ENCODE data around the gene CYP27C1. TPM values are rescaled to one million over a fixed set of nuclear protein-coding genes. Genes with fewer than 3 reads are reported as not detected.
"Not testable (repeated sequence)": the region's sequence is repeated elsewhere in the genome, so short reads cannot be mapped to it uniquely, and the experiment has no call there.

The CYP27C1 gene
- total RNA-seq, 1 experiment from 2014 or later = 0.11 TPM

DNA sequence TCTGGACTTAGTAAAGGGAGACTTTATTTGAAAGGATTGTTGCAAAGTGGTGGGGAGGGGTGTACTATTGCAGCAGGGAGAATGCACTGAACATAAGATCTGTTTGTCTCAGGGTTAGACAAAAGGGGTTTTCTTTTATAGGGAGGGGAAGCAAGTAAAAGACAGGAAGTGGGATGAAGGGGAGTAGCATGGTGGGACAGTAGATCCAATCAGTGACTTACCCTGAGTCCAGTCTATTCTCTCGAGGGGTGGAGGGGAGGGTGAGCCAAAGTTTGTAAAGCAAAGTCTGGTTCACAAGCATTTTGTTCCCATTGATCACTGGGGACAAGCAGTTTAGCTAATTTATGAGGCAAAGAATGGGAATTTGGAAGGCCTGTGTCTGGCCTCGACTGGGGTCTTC, 35.0 kb upstream of the CYP27C1 start:
- Mint-ChIP-seq H3K4me3 (ENCODE audit: unreplicated experiment) (no peak overlapping the region), H3K9me3 (ENCODE audit: unreplicated experiment) (no peaks in the 10 kb centered on the region), H3K36me3 (ENCODE audit: insufficient read depth, unreplicated experiment) (peaks cover 41% of the 10 kb centered on the region), H3K27me3 (ENCODE audit: insufficient read depth, unreplicated experiment) (no peaks in the 10 kb centered on the region), H3K27ac (ENCODE audit: unreplicated experiment) (no peak overlapping the region), H3K4me1 (ENCODE audit: low read depth, unreplicated experiment) (no peaks in the 10 kb centered on the region)
- Histone ChIP-seq H3K4me3 (ENCODE audit: low read depth, low read length) (no peak overlapping the region), H3K36me3 (ENCODE audit: control insufficient read depth, insufficient read depth, low read length) (no peaks in the 10 kb centered on the region; the same call in 1 of the 2 replicates), H3K27me3 (replicated peaks; ENCODE audit: control insufficient read depth, insufficient read depth, low read length) (no peaks in the 10 kb centered on the region), H3K9me3 (no peaks in the 10 kb centered on the region), H3K4me1 (no peaks in the 10 kb centered on the region)
- POLR2A ChIA-PET = no interaction called here
- BruUV-seq (replicated peaks) = no TSS peak
- CTCF ChIA-PET = no interaction called here
- TF ChIP-seq, protein P1, sequence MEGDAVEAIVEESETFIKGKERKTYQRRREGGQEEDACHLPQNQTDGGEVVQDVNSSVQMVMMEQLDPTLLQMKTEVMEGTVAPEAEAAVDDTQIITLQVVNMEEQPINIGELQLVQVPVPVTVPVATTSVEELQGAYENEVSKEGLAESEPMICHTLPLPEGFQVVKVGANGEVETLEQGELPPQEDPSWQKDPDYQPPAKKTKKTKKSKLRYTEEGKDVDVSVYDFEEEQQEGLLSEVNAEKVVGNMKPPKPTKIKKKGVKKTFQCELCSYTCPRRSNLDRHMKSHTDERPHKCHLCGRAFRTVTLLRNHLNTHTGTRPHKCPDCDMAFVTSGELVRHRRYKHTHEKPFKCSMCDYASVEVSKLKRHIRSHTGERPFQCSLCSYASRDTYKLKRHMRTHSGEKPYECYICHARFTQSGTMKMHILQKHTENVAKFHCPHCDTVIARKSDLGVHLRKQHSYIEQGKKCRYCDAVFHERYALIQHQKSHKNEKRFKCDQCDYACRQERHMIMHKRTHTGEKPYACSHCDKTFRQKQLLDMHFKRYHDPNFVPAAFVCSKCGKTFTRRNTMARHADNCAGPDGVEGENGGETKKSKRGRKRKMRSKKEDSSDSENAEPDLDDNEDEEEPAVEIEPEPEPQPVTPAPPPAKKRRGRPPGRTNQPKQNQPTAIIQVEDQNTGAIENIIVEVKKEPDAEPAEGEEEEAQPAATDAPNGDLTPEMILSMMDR (IDR thresholded peaks at IDR 0.05; ENCODE audit: insufficient read depth in 1 of 2, low read depth in 1 of 2, low read length in 1 of 2, severe bottlenecking in 1 of 2, unreplicated experiment in 1 of 2) = no peak
- intact Hi-C loops (cut with micrococcal nuclease; ENCODE audit: unreplicated experiment) = no loop called here
- no peak for DNase-seq

GRCh38 chr2:127254386-127254981, 34.4 kb upstream of the CYP27C1 start:
- H3K36me3 ChIP-seq (ENCODE audit: control insufficient read depth, insufficient read depth, low read length) = no peaks in the 10 kb centered on the region; the same call in 1 of the 2 replicates
- Mint-ChIP-seq H3K9me3 (ENCODE audit: unreplicated experiment) (no peaks in the 10 kb centered on the region), H3K27me3 (ENCODE audit: insufficient read depth, unreplicated experiment) (no peaks in the 10 kb centered on the region), H3K27ac (ENCODE audit: unreplicated experiment) (no peak overlapping the region), H3K36me3 (ENCODE audit: insufficient read depth, unreplicated experiment) (peaks cover 40% of the 10 kb centered on the region), H3K4me3 (ENCODE audit: unreplicated experiment) (no peak overlapping the region), H3K4me1 (ENCODE audit: low read depth, unreplicated experiment) (no peaks in the 10 kb centered on the region)
- H3K27me3 ChIP-seq (replicated peaks; ENCODE audit: control insufficient read depth, insufficient read depth, low read length) = no peaks in the 10 kb centered on the region
- no peaks in the 10 kb centered on the region for H3K4me1 ChIP-seq
- H3K4me3 ChIP-seq (ENCODE audit: low read depth, low read length) = no peak overlapping the region
- DNase-seq = no peak
- no peaks in the 10 kb centered on the region for H3K9me3 ChIP-seq
- TF ChIP-seq, protein P1 (IDR thresholded peaks at IDR 0.05; ENCODE audit: insufficient read depth in 1 of 2, low read depth in 1 of 2, low read length in 1 of 2, severe bottlenecking in 1 of 2, unreplicated experiment in 1 of 2) = no peak
- POLR2A ChIA-PET = no interaction called here
- intact Hi-C loops (cut with micrococcal nuclease; ENCODE audit: unreplicated experiment) = no loop called here
- CTCF ChIA-PET = no interaction called here
- BruUV-seq (replicated peaks) = no TSS peak

DNA sequence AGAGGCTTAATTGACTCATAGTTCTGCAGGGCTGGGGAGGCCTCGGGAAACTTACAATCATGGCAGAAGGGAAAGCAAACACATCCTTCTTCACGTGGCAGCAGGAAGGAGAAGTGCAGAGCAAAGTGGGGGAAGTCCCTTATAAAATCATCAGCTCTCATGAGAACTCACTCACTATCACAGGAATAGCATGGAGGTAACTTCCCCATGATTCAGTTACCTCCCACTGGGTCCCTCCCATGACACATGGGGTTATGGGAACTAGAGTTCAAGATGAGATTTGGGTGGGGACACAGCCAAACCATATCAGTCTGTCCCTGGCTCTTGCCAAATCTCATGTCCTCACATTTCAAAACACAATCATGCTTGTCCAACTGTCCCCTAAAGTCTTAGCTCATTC, 21.1 kb upstream of the CYP27C1 start:
- H3K9me3 Mint-ChIP-seq (ENCODE audit: unreplicated experiment) = peaks cover 31% of the 10 kb centered on the region
- peaks cover 16% of the 10 kb centered on the region; the same call in 1 of the 2 replicates for H3K9me3 ChIP-seq
- H3K27me3 ChIP-seq (replicated peaks; ENCODE audit: control insufficient read depth, insufficient read depth, low read length); H3K4me1 Mint-ChIP-seq (ENCODE audit: low read depth, unreplicated experiment); BruUV-seq (replicated peaks); H3K4me3 ChIP-seq (ENCODE audit: low read depth, low read length); H3K27me3 Mint-ChIP-seq (ENCODE audit: insufficient read depth, unreplicated experiment); H3K36me3 Mint-ChIP-seq (ENCODE audit: insufficient read depth, unreplicated experiment); H3K36me3 ChIP-seq (ENCODE audit: control insufficient read depth, insufficient read depth, low read length); CTCF ChIA-PET; H3K27ac Mint-ChIP-seq (ENCODE audit: unreplicated experiment); intact Hi-C loops (cut with micrococcal nuclease; ENCODE audit: unreplicated experiment); DNase-seq; POLR2A ChIA-PET; H3K4me1 ChIP-seq; H3K4me3 Mint-ChIP-seq (ENCODE audit: unreplicated experiment): not testable (repeated sequence)

DNA sequence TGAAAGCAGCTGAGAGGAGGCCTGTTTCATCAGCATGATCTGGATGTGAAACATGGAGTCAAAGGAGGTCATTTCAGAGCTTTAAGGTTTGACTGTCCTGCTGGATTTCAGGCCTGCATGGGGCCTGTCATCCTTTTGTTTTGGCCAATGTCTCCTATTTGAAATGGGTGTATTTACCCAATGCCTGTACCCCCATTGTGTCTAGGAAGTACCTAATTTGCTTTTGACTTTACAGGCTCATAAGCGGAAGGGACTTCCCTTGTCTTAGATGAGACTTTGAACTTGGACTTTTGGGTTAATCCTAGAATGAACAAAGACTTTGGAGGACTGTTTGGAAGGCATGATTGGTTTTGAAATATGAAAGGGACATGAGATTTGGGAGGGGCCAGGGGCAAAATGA, 19.3 kb upstream of the CYP27C1 start:
- no peaks in the 10 kb centered on the region for H3K4me1 Mint-ChIP-seq (ENCODE audit: low read depth, unreplicated experiment)
- peaks cover 16% of the 10 kb centered on the region; the same call in 1 of the 2 replicates for H3K9me3 ChIP-seq
- no peaks in the 10 kb centered on the region for H3K27me3 ChIP-seq (replicated peaks; ENCODE audit: control insufficient read depth, insufficient read depth, low read length)
- H3K27ac Mint-ChIP-seq (ENCODE audit: unreplicated experiment) = no peak overlapping the region
- no peaks in the 10 kb centered on the region for H3K27me3 Mint-ChIP-seq (ENCODE audit: insufficient read depth, unreplicated experiment)
- no peaks in the 10 kb centered on the region for H3K36me3 Mint-ChIP-seq (ENCODE audit: insufficient read depth, unreplicated experiment)
- POLR2A ChIA-PET = no interaction called here
- H3K4me3 ChIP-seq (ENCODE audit: low read depth, low read length) = no peak overlapping the region
- H3K9me3 Mint-ChIP-seq (ENCODE audit: unreplicated experiment) = peaks cover 31% of the 10 kb centered on the region
- CTCF ChIA-PET = no interaction called here
- intact Hi-C loops (cut with micrococcal nuclease; ENCODE audit: unreplicated experiment) = no loop called here
- TF ChIP-seq, protein P1 (IDR thresholded peaks at IDR 0.05; ENCODE audit: insufficient read depth in 1 of 2, low read depth in 1 of 2, low read length in 1 of 2, severe bottlenecking in 1 of 2, unreplicated experiment in 1 of 2) = no peak
- no TSS peak for BruUV-seq (replicated peaks)
- no peak for DNase-seq
- no peak overlapping the region for H3K4me3 Mint-ChIP-seq (ENCODE audit: unreplicated experiment)
- no peaks in the 10 kb centered on the region for H3K36me3 ChIP-seq (ENCODE audit: control insufficient read depth, insufficient read depth, low read length)
- H3K4me1 ChIP-seq = peaks cover 5% of the 10 kb centered on the region; the same call in 1 of the 2 replicates

DNA sequence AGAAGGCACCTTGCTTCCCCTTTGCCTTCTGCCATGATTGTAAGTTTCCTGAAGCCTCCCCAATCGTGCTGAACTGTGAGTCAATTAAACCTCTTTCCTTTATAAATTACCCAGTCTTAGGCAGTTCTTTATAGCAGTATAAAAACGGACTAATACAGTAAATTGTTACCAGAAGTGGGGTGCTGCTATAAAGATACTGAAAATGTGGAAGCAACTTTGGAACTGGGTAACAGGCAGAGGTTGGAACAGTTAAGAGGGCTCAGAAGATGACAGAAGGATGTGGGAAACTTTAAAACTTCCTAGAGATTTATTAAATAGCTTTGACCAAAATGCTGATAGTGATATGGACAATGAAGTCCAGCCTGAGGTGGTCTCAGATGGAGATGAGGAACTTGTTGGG, 17.7 kb upstream of the CYP27C1 start:
- BruUV-seq (replicated peaks); H3K4me3 Mint-ChIP-seq (ENCODE audit: unreplicated experiment): not testable (repeated sequence)

More for the DNA sequence above, 17.7 kb upstream of the CYP27C1 start:
- H3K4me1 ChIP-seq; H3K4me1 Mint-ChIP-seq (ENCODE audit: low read depth, unreplicated experiment); H3K27me3 ChIP-seq (replicated peaks; ENCODE audit: control insufficient read depth, insufficient read depth, low read length); H3K4me3 ChIP-seq (ENCODE audit: low read depth, low read length); POLR2A ChIA-PET; intact Hi-C loops (cut with micrococcal nuclease; ENCODE audit: unreplicated experiment); H3K27me3 Mint-ChIP-seq (ENCODE audit: insufficient read depth, unreplicated experiment); DNase-seq; H3K27ac Mint-ChIP-seq (ENCODE audit: unreplicated experiment); H3K36me3 ChIP-seq (ENCODE audit: control insufficient read depth, insufficient read depth, low read length); CTCF ChIA-PET; H3K36me3 Mint-ChIP-seq (ENCODE audit: insufficient read depth, unreplicated experiment): not testable (repeated sequence)
- peaks cover 16% of the 10 kb centered on the region; the same call in 1 of the 2 replicates for H3K9me3 ChIP-seq
- peaks cover 31% of the 10 kb centered on the region for H3K9me3 Mint-ChIP-seq (ENCODE audit: unreplicated experiment)

Data from Caco-2 (cell line).